B cell (primary cell): Measurements from ENCODE around the gene F12. TPM values are rescaled to one million over a fixed set of nuclear protein-coding genes. Genes with fewer than 3 reads are reported as not detected.

Experiments used
- ATAC-seq: fragments of 200-7000 bp; cut with Tn5 transposase; one replicate; pipeline ENCODE4 v1.10.0; 2021; ENCODE audit warnings: low read depth, mild to moderate bottlenecking, moderate number of reproducible peaks, moderate library complexity
- CTCF ChIA-PET: fragments of 350-600 bp; sonication (Branson Sonifier 250); formaldehyde crosslinking; loops from one replicate; lab custom pipeline; 2021; ENCODE audit warnings: antibody characterized with exemption, inconsistent platforms; lab: Charles Lee
- POLR2A ChIA-PET: fragments of 350-600 bp; sonication (Branson Sonifier 250); formaldehyde crosslinking; loops from one replicate; lab custom pipeline; 2021; ENCODE audit warnings: antibody characterized with exemption; lab: Charles Lee
- DNase-seq: peaks from one replicate; pipeline ENCODE4 v3.0.0; 2013
- H2AFZ ChIP-seq: 2 replicates; pipeline ENCODE4 v1.6.1; 2012; ENCODE audit warnings: mild to moderate bottlenecking, low read depth, low read length; ENCODE audit not compliant: insufficient read depth, poor library complexity, severe bottlenecking
- H3K27ac ChIP-seq, 2 donors: 1 replicate in 1 of 2; 2 replicates in 1 of 2; pipeline ENCODE4 v1.5.1; 2012 to 2013; ENCODE audit warnings: low read length in 2 of 2, mild to moderate bottlenecking in 2 of 2, moderate library complexity in 1 of 2
- H3K27me3 ChIP-seq, 4 experiments: fragments of 200-600 bp in 1 of 4; sonication (generic) in 1 of 4; replicated peaks in 1 of 4; 1 replicate in 2 of 4; 2 replicates in 2 of 4; pipeline versions ENCODE4 v1.6.1 to v1.7.0; 2013 to 2016; ENCODE audit warnings: low read length in 3 of 4, mild to moderate bottlenecking in 2 of 4, mixed read lengths in 1 of 4, moderate library complexity in 1 of 4; ENCODE audit not compliant: insufficient read depth in 4 of 4, control insufficient read depth in 3 of 4; ENCODE audit errors: control extremely low read depth in 1 of 4
- H3K36me3 ChIP-seq, 2 experiments: replicated peaks in 1 of 2; 1 replicate in 1 of 2; 2 replicates in 1 of 2; pipeline versions ENCODE4 v1.6.1 to v1.7.1; 2013; ENCODE audit warnings: low read length in 1 of 2; ENCODE audit not compliant: insufficient read depth in 2 of 2, control insufficient read depth in 1 of 2; ENCODE audit errors: control extremely low read depth in 1 of 2, extremely low read depth in 1 of 2
- H3K4me1 ChIP-seq, 2 donors: fragments of 200-600 bp in 1 of 2; sonication (generic) in 1 of 2; 1 replicate in 1 of 2; 2 replicates in 1 of 2; pipeline versions ENCODE4 v1.5.1 to v1.6.1; 2013 to 2017; ENCODE audit warnings: low read length in 2 of 2; ENCODE audit not compliant: control insufficient read depth in 2 of 2, insufficient read depth in 2 of 2
- H3K4me2 ChIP-seq: replicated peaks from 2 replicates; pipeline ENCODE3; 2012; ENCODE audit warnings: mild to moderate bottlenecking, low read depth, low read length; ENCODE audit not compliant: poor library complexity, severe bottlenecking
- H3K4me3 ChIP-seq, 5 experiments: fragments of 200-600 bp in 1 of 5; sonication (generic) in 1 of 5; 1 replicate in 3 of 5; 2 replicates in 2 of 5; pipeline versions ENCODE4 v1.5.1 to v1.7.0; 2011 to 2016; ENCODE audit warnings: low read length in 4 of 5, mild to moderate bottlenecking in 4 of 5, low read depth in 2 of 5, control low read depth in 1 of 5, moderate library complexity in 1 of 5; ENCODE audit not compliant: insufficient read depth in 1 of 5; ENCODE audit errors: control extremely low read depth in 1 of 5, extremely low read depth in 1 of 5
- H3K79me2 ChIP-seq: fragments of 200-600 bp; sonication (generic); one replicate; pipeline ENCODE4 v1.6.0; 2016; ENCODE audit warnings: low read length; ENCODE audit not compliant: control insufficient read depth, insufficient read depth
- H3K9ac ChIP-seq: fragments of 200-600 bp; sonication (generic); 2 replicates; pipeline ENCODE4 v1.6.1; 2017; ENCODE audit warnings: mild to moderate bottlenecking, low read length, moderate library complexity
- H3K9me3 ChIP-seq, 3 donors: one replicate each; pipeline versions ENCODE4 v1.6.1 to v1.7.1; 2013; ENCODE audit warnings: low read length in 2 of 3; ENCODE audit not compliant: control insufficient read depth in 2 of 3, insufficient read depth in 1 of 3; ENCODE audit errors: control extremely low read depth in 1 of 3
- H4K20me1 ChIP-seq: 2 replicates; pipeline ENCODE4 v1.6.0; 2012; ENCODE audit warnings: mild to moderate bottlenecking, low read length; ENCODE audit not compliant: insufficient read depth, control insufficient read depth, poor library complexity, severe bottlenecking
- H3K27ac Mint-ChIP-seq: one replicate; pipeline ENCODE4 v1.8.0; 2021; ENCODE audit warnings: mixed read lengths
- H3K27me3 Mint-ChIP-seq: one replicate; pipeline ENCODE4 v1.8.0; 2021; ENCODE audit warnings: mixed read lengths
- H3K4me1 Mint-ChIP-seq: one replicate; pipeline ENCODE4 v1.8.0; 2021; ENCODE audit warnings: mixed read lengths
- H3K4me3 Mint-ChIP-seq: one replicate; pipeline ENCODE4 v1.8.0; 2021; ENCODE audit warnings: mixed read lengths
- H3K9me3 Mint-ChIP-seq: one replicate; pipeline ENCODE4 v1.8.0; 2022; ENCODE audit warnings: mixed read lengths; ENCODE audit not compliant: insufficient read depth
- CTCF ChIP-seq: fragments of 200-600 bp; IDR thresholded peaks from one replicate; pipeline ENCODE4 v1.8.0; 2022; ENCODE audit warnings: antibody characterized with exemption, mild to moderate bottlenecking
- EZH2 ChIP-seq: IDR thresholded peaks from 2 replicates; pipeline ENCODE4 v1.6.1; 2012; ENCODE audit warnings: borderline replicate concordance, low read depth, mild to moderate bottlenecking, moderate library complexity, low read length; ENCODE audit not compliant: insufficient read depth, poor library complexity, severe bottlenecking
- WGBS: methylation state at CpG from one replicate; pipeline ENCODE4 v1.1.5; 2013; ENCODE audit warnings: missing lambda C conversion rate; ENCODE audit not compliant: insufficient coverage; 5-methylcytosine and 5-hydroxymethylcytosine counted together
- intact Hi-C: fragments of 100-400 bp; cut with micrococcal nuclease; formaldehyde crosslinking; loops from one replicate; pipeline ENCODE4 v1.10.0; 2022
- polyA plus RNA-seq: library from polyadenylated mRNA; depleted of rRNA; stranded (reverse); fragments of >200 nt; gene quantifications from 2 replicates; pipeline ENCODE4 v1.2.3, GENCODE V29; 2012
- total RNA-seq, 2 donors: library from RNA; stranded (reverse); fragments of 120-200 nt in 1 of 2; gene quantifications; 1 replicate in 1 of 2; 2 replicates in 1 of 2; pipeline versions ENCODE4 v1.2.3 to v1.2.4, GENCODE V29; 2013 to 2022

The F12 gene
- total and polyA plus RNA-seq, 2 donors (not counting 1 experiment from before 2014, with no cell fraction given), result 3.1 TPM; not detected in 1

GRCh38 chr5:177452688-177453638, 43.6 kb upstream of the F12 start:
- intact Hi-C loops, result no loop called here
- ChIA-PET POLR2A (interaction anchor here (0.6 to 6.7 kb wide), 9 partner anchors 7 to 102 kb away, joined by 3 to 87 read pairs (median 5); partner anchors contain the start of genes DOK3, GRK6 and LMAN2), CTCF (interaction anchor here (1.2 to 21.3 kb wide), 10 partner anchors 7 to 134 kb away, joined by 3 to 628 read pairs (median 30); partner anchors contain the start of genes DOK3, F12, GRK6 and PFN3)
- H3K4me1 ChIP-seq, result peaks cover 26 to 47% of the 10 kb centered on the region in 2 donors
- H3K9me3 ChIP-seq, result peaks cover 0 to 4% (median 0%) of the 10 kb centered on the region in 3 donors
- H3K4me2 ChIP-seq, result peak overlapping the region; percentile 99
- H3K36me3 ChIP-seq, result no peaks in the 10 kb centered on the region
- peak overlapping the region; percentile 68 for H3K9ac ChIP-seq
- TF ChIP-seq CTCF, result no peak
- TF ChIP-seq EZH2, result no peak
- peaks cover 40% of the 10 kb centered on the region for H3K4me1 Mint-ChIP-seq
- WGBS, result 93% methylated on average over 14 of the region's 17 CpGs
- DNase-seq, result no peak
- peak overlapping the region in 1 of 5 experiments; percentile 74 for H3K4me3 ChIP-seq
- no peaks in the 10 kb centered on the region for H3K9me3 Mint-ChIP-seq
- H3K27me3 ChIP-seq, result peaks cover 0 to 14% (median 0%) of the 10 kb centered on the region in 4 experiments
- peak overlapping the region; percentile 96 for H3K4me3 Mint-ChIP-seq
- peak overlapping the region; percentile 97 for H3K27ac Mint-ChIP-seq
- no peaks in the 10 kb centered on the region for H3K27me3 Mint-ChIP-seq
- H4K20me1 ChIP-seq, result peaks cover 43% of the 10 kb centered on the region
- H3K79me2 ChIP-seq, result peaks cover 21% of the 10 kb centered on the region
- H3K27ac ChIP-seq, result no peak overlapping the region
- no peak for ATAC-seq
- no peak overlapping the region for H2AFZ ChIP-seq
